H9 (cell line): ENCODE data around the gene TTC27. TPM values are rescaled to one million over a fixed set of nuclear protein-coding genes. Genes with fewer than 3 reads are reported as not detected.
"Not testable (repeated sequence)": the region's sequence is repeated elsewhere in the genome, so short reads cannot be mapped to it uniquely, and the experiment has no call there.

ENCODE experiments used
- DNase-seq: peaks from one replicate; pipeline ENCODE4 v3.0.0-alpha.2; 2017
- H2AFZ ChIP-seq: one replicate; pipeline ENCODE4 v1.6.1; 2013; ENCODE audit warnings: mild to moderate bottlenecking, low read length, control low read depth, moderate library complexity
- H2AK5ac ChIP-seq: 2 replicates; pipeline ENCODE4 v1.6.1; 2013; ENCODE audit warnings: low read length, control low read depth, mixed read lengths; ENCODE audit not compliant: insufficient read length
- H2BK120ac ChIP-seq: one replicate; pipeline ENCODE4 v1.6.1; 2013; ENCODE audit warnings: low read depth, mild to moderate bottlenecking, low read length, control low read depth, inconsistent platforms; ENCODE audit not compliant: poor library complexity, severe bottlenecking
- H2BK12ac ChIP-seq: 2 replicates; pipeline ENCODE4 v1.6.1; 2013; ENCODE audit warnings: low read length, control low read depth, mixed read lengths, low read depth; ENCODE audit not compliant: insufficient read length
- H2BK15ac ChIP-seq: 2 replicates; pipeline ENCODE4 v1.6.1; 2013; ENCODE audit warnings: low read depth, low read length, control low read depth
- H2BK20ac ChIP-seq: one replicate; pipeline ENCODE4 v1.6.1; 2013; ENCODE audit warnings: low read depth, mild to moderate bottlenecking, low read length, control low read depth, inconsistent platforms; ENCODE audit not compliant: poor library complexity, severe bottlenecking
- H2BK5ac ChIP-seq: 2 replicates; pipeline ENCODE4 v1.6.1; 2013; ENCODE audit warnings: low read length, control low read depth, mixed read lengths; ENCODE audit not compliant: insufficient read length
- H3K14ac ChIP-seq: 2 replicates; pipeline ENCODE4 v1.6.1; 2013; ENCODE audit warnings: low read length, control low read depth; ENCODE audit not compliant: insufficient read depth
- H3K18ac ChIP-seq: 2 replicates; pipeline ENCODE4 v1.6.1; 2013; ENCODE audit warnings: low read depth, mild to moderate bottlenecking, mixed read lengths, low read length, control low read depth; ENCODE audit not compliant: insufficient read length
- H3K23ac ChIP-seq: 2 replicates; pipeline ENCODE4 v1.6.1; 2013; ENCODE audit warnings: low read length, control low read depth, mixed read lengths, low read depth; ENCODE audit not compliant: insufficient read length
- H3K23me2 ChIP-seq: 2 replicates; pipeline ENCODE4 v1.6.1; 2013; ENCODE audit warnings: low read depth, mild to moderate bottlenecking, mixed read lengths, low read length, control low read depth; ENCODE audit not compliant: insufficient read length, poor library complexity, severe bottlenecking
- H3K27ac ChIP-seq: 2 replicates; pipeline ENCODE4 v1.5.1; 2013; ENCODE audit warnings: low read length, control low read depth, mixed read lengths, low read depth; ENCODE audit not compliant: insufficient read length
- H3K27me3 ChIP-seq: 2 replicates; pipeline ENCODE4 v1.6.1; 2013; ENCODE audit warnings: low read length, control low read depth, inconsistent platforms; ENCODE audit not compliant: insufficient read depth
- H3K4ac ChIP-seq: 2 replicates; pipeline ENCODE4 v1.6.1; 2013; ENCODE audit warnings: low read depth, mild to moderate bottlenecking, control low read depth, inconsistent platforms, low read length, moderate library complexity
- H3K4me1 ChIP-seq: 2 replicates; pipeline ENCODE4 v1.6.1; 2013; ENCODE audit warnings: low read length, control low read depth, inconsistent platforms; ENCODE audit not compliant: insufficient read depth
- H3K4me2 ChIP-seq: 2 replicates; pipeline ENCODE4 v1.6.1; 2013; ENCODE audit warnings: low read length, control low read depth, mixed read lengths; ENCODE audit not compliant: insufficient read length, insufficient read depth
- H3K56ac ChIP-seq: 2 replicates; pipeline ENCODE4 v1.6.1; 2013; ENCODE audit warnings: low read depth, mild to moderate bottlenecking, mixed read lengths, low read length, control low read depth; ENCODE audit not compliant: insufficient read length
- H3K79me1 ChIP-seq: 2 replicates; pipeline ENCODE4 v1.6.1; 2013; ENCODE audit warnings: low read depth, mild to moderate bottlenecking, moderate library complexity, low read length, control low read depth, inconsistent platforms; ENCODE audit not compliant: insufficient read depth, poor library complexity, severe bottlenecking
- H3K79me2 ChIP-seq: 2 replicates; pipeline ENCODE4 v1.6.1; 2013; ENCODE audit warnings: low read length, control low read depth, inconsistent platforms; ENCODE audit not compliant: insufficient read depth
- H3K9ac ChIP-seq: 2 replicates; pipeline ENCODE4 v1.6.1; 2013; ENCODE audit warnings: low read length, control low read depth, mixed read lengths; ENCODE audit not compliant: insufficient read length; ENCODE audit errors: extremely low read depth
- H3K9me3 ChIP-seq: one replicate; pipeline ENCODE4 v1.6.1; 2013; ENCODE audit warnings: low read depth, low read length, inconsistent platforms; ENCODE audit not compliant: control insufficient read depth
- H3T11ph ChIP-seq: one replicate; pipeline ENCODE4 v1.6.1; 2013; ENCODE audit warnings: mild to moderate bottlenecking, low read length, control low read depth, inconsistent platforms
- H4K20me1 ChIP-seq: one replicate; pipeline ENCODE4 v1.6.1; 2013; ENCODE audit not compliant: control insufficient read depth, insufficient read length, insufficient read depth
- H4K5ac ChIP-seq: 2 replicates; pipeline ENCODE4 v1.6.1; 2013; ENCODE audit warnings: low read depth, mild to moderate bottlenecking, mixed read lengths, low read length, control low read depth; ENCODE audit not compliant: insufficient read length
- H4K8ac ChIP-seq: replicated peaks from 2 replicates; pipeline ENCODE4 v1.6.1; 2013; ENCODE audit warnings: low read length, control low read depth, mixed read lengths, low read depth; ENCODE audit not compliant: insufficient read length
- H4K91ac ChIP-seq: 2 replicates; pipeline ENCODE4 v1.6.1; 2013; ENCODE audit warnings: low read depth, mild to moderate bottlenecking, moderate library complexity, mixed read lengths, low read length, control low read depth; ENCODE audit not compliant: insufficient read length
- H3K27ac Mint-ChIP-seq, 3 experiments: 2 replicates in 2 of 3; 3 replicates in 1 of 3; pipeline ENCODE4 v1.8.0; 2020 to 2021; ENCODE audit warnings: mixed read lengths in 3 of 3, mild to moderate bottlenecking in 1 of 3, moderate library complexity in 1 of 3
- H3K27me3 Mint-ChIP-seq: 2 replicates; pipeline ENCODE4 v1.8.0; 2021; ENCODE audit warnings: low read depth, mild to moderate bottlenecking, moderate library complexity, mixed read lengths
- H3K36me3 Mint-ChIP-seq, 3 experiments: 2 replicates in 2 of 3; 3 replicates in 1 of 3; pipeline ENCODE4 v1.8.0; 2020 to 2021; ENCODE audit warnings: low read depth in 3 of 3, mixed read lengths in 3 of 3; ENCODE audit not compliant: insufficient read depth in 1 of 3
- H3K4me1 Mint-ChIP-seq, 2 experiments: 2 replicates each; pipeline ENCODE4 v1.8.0; 2020; ENCODE audit warnings: mixed read lengths in 2 of 2
- H3K4me3 Mint-ChIP-seq, 2 experiments: 2 replicates in 1 of 2; 3 replicates in 1 of 2; pipeline ENCODE4 v1.8.0; 2020 to 2021; ENCODE audit warnings: mild to moderate bottlenecking in 2 of 2, mixed read lengths in 2 of 2, moderate library complexity in 1 of 2
- H3K9me3 Mint-ChIP-seq, 2 experiments: 2 replicates in 1 of 2; 3 replicates in 1 of 2; pipeline ENCODE4 v1.8.0; 2020; ENCODE audit warnings: mild to moderate bottlenecking in 2 of 2, mixed read lengths in 2 of 2, moderate library complexity in 1 of 2
- WGBS: extraction: QIAGEN DNeasy Blood & Tissue Kit; methylation state at CpG from one replicate; pipeline ENCODE4 v1.1.7; 2013; ENCODE audit warnings: missing lambda C conversion rate, low lambda C conversion rate, mixed read lengths; ENCODE audit not compliant: insufficient read length; ENCODE audit errors: extremely low coverage; 5-methylcytosine and 5-hydroxymethylcytosine counted together
- total RNA-seq: library from RNA; stranded (reverse); gene quantifications from 2 replicates; pipeline ENCODE4 v1.2.1, GENCODE V29; 2021
- TF ChIP-seq, protein P1 (sequence below): fragments of 200-600 bp; sonication (generic); conservative IDR thresholded peaks from 3 replicates; pipeline ENCODE4 v1.8.0; 2021; ENCODE audit warnings: antibody characterized with exemption, mild to moderate bottlenecking

The TTC27 gene
- total RNA-seq, 1 experiment from 2014 or later: 26.0 TPM

DNA sequence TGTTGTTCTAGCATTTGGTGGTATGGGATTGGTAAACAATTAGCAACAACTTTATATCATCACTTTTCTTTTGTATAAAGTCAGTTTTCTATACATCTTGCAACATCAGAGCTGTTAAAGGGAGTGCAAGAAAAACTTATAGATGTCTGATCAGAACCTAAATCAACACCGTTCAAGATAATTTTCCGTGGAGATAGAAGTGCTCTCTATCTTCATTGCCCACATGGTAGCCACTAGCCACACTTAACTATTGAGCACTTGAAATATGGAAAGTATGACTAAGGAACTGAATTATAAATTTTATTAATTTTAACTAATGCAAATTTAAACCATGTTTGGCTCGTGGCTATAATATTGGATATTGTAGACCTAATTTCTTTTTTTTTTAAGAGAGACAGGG lies 5.2 kb downstream of the TTC27 start:
- Histone ChIP-seq H3K9ac (no peak overlapping the region), H2BK20ac (no peak overlapping the region), H4K5ac (no peak overlapping the region), H3T11ph (no peak overlapping the region), H4K91ac (no peak overlapping the region), H3K79me1 (no peaks in the 10 kb centered on the region), H3K9me3 (no peaks in the 10 kb centered on the region), H3K18ac (no peak overlapping the region), H3K23ac (no peak overlapping the region), H3K4ac (no peak overlapping the region), H2BK12ac (no peak overlapping the region), H2AK5ac (no peak overlapping the region), H2BK120ac (no peak overlapping the region), H3K23me2 (no peaks in the 10 kb centered on the region), H3K4me2 (no peak overlapping the region), H3K4me1 (no peaks in the 10 kb centered on the region), H2BK5ac (no peak overlapping the region), H3K27ac (no peak overlapping the region), H4K8ac (no peak overlapping the region), H2BK15ac (no peak overlapping the region), H3K56ac (no peak overlapping the region), H3K14ac (no peak overlapping the region), H3K79me2 (no peaks in the 10 kb centered on the region), H2AFZ (no peak overlapping the region), H3K27me3 (no peaks in the 10 kb centered on the region), H4K20me1 (no peaks in the 10 kb centered on the region)
- no peaks in the 10 kb centered on the region for H3K9me3 Mint-ChIP-seq
- no CpG with 5 or more reads among the region's 3 CpGs for WGBS
- TF ChIP-seq, protein P1, sequence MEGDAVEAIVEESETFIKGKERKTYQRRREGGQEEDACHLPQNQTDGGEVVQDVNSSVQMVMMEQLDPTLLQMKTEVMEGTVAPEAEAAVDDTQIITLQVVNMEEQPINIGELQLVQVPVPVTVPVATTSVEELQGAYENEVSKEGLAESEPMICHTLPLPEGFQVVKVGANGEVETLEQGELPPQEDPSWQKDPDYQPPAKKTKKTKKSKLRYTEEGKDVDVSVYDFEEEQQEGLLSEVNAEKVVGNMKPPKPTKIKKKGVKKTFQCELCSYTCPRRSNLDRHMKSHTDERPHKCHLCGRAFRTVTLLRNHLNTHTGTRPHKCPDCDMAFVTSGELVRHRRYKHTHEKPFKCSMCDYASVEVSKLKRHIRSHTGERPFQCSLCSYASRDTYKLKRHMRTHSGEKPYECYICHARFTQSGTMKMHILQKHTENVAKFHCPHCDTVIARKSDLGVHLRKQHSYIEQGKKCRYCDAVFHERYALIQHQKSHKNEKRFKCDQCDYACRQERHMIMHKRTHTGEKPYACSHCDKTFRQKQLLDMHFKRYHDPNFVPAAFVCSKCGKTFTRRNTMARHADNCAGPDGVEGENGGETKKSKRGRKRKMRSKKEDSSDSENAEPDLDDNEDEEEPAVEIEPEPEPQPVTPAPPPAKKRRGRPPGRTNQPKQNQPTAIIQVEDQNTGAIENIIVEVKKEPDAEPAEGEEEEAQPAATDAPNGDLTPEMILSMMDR: no peak
- peaks cover 2 to 8% of the 10 kb centered on the region in 2 experiments for H3K4me1 Mint-ChIP-seq
- no peak overlapping the region for H3K4me3 Mint-ChIP-seq
- H3K27me3 Mint-ChIP-seq: no peaks in the 10 kb centered on the region
- no peak overlapping the region for H3K27ac Mint-ChIP-seq
- peaks cover 0 to 30% (median 8%) of the 10 kb centered on the region in 3 experiments; a peak in 4 of 7 replicates for H3K36me3 Mint-ChIP-seq
- no peak for DNase-seq

DNA sequence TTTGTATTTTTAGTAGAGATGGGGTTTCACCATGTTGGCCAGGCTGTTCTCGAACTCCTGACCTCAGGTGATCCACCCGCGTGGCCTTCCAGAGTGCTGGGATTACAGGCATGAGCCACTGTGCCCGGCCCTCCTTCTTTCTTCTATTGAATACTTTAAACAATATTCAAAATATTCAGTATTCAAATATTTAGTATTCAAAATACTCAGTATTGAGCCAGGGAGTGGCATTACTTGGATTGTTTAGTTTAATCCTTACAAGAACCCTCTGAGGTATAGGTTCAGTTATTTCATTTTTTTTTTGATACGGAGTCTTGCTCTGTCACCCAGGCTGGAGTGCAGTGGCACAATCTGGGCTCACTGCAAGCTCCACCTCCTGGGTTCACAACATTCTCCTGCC lies 10.7 kb downstream of the TTC27 start:
- not testable (repeated sequence) for H3K23me2 ChIP-seq, H2AFZ ChIP-seq, H3K4me3 Mint-ChIP-seq, H3K14ac ChIP-seq, H3K9me3 Mint-ChIP-seq, H3K4me2 ChIP-seq, DNase-seq, H3T11ph ChIP-seq, H3K79me2 ChIP-seq, H3K27ac Mint-ChIP-seq, H3K4me1 Mint-ChIP-seq, H4K91ac ChIP-seq, H2BK15ac ChIP-seq, H3K56ac ChIP-seq, H4K20me1 ChIP-seq, H4K8ac ChIP-seq, H3K4ac ChIP-seq, H2BK20ac ChIP-seq, H3K4me1 ChIP-seq, H2AK5ac ChIP-seq, H3K9me3 ChIP-seq, H3K18ac ChIP-seq, H2BK120ac ChIP-seq, H3K27me3 ChIP-seq, H3K23ac ChIP-seq, H3K79me1 ChIP-seq, H2BK12ac ChIP-seq, H4K5ac ChIP-seq, H3K27me3 Mint-ChIP-seq, H3K27ac ChIP-seq, H3K9ac ChIP-seq, H2BK5ac ChIP-seq
- H3K36me3 Mint-ChIP-seq: peaks cover 2 to 45% (median 18%) of the 10 kb centered on the region in 3 experiments; a peak in 6 of 7 replicates
- WGBS: no CpG with 5 or more reads among the region's 5 CpGs
